Stimulated activated CD8-positive, alpha-beta memory T cell treated with anti-CD3 and anti-CD28 coated beads, Interleukin-15, amount 100 ng/mL, for 24 hours (primary cell): Measurements from ENCODE around the gene GAS7.
"Not testable (repeated sequence)": the region's sequence is repeated elsewhere in the genome, so short reads cannot be mapped to it uniquely, and the experiment has no call there.

Source experiments
- DNase-seq: peaks from one replicate; pipeline ENCODE4 v3.0.0-alpha.2; 2020; ENCODE audit warnings: low read depth

Gene GAS7

DNA sequence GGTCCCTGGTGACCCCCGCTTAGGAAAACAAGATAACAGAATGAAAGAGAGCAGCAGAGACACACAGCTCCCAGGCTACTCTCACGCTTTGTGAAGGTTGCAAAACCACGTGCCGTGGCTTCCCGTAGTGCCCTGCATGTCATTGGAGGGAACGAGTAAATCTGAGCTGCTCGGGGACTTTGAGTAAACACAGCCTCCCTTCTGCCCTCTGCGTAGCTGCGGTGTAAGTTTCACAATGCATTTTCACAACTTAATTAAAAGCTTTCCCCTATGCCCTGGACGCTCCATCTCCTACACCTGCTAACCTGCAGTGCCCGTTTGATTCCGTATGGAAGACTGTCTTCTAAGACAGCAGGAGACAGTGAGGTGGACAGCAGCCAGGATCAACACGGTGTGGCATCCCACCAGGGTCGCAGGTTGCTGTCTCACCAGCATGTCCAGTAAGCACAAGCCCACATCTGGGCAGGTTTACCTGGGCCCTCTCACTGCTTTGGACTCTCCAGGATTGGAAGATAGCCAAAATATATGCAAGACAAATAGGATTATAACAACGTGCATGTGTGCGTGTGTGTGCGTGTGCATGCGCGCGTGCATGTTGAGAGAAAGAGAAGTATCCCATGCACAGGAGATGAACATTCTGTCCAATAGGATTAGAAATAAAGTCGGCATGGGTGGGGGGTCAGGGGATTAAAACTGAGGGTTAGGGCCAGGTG, 177.0 kb downstream of the GAS7 start:
- DNase-seq = no peak

DNA sequence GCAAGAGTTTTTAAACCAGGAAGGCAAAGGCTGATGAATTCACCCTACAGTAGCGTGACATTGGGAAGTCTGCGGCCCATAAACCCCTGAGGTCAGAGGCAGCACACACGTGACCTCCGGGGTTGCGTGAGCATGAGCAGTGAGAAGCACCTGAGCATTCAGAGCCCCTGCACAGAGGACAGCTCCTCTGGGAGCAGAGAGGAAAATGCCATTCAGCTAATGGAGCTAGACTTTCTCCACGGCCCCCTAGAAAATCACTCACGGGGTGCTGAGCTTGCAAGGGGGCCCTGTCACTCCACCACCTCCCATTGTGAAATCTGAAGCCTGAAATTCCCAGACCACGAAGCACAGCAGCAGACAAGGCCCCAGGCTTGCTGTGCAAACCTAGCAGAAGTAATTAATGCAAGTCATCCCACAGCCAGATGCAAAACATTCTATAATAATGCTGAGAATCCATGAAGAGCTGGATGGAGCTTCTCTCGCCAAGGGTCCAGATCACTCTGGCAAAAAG, 178.4 kb downstream of the GAS7 start:
- no peak for DNase-seq

DNA sequence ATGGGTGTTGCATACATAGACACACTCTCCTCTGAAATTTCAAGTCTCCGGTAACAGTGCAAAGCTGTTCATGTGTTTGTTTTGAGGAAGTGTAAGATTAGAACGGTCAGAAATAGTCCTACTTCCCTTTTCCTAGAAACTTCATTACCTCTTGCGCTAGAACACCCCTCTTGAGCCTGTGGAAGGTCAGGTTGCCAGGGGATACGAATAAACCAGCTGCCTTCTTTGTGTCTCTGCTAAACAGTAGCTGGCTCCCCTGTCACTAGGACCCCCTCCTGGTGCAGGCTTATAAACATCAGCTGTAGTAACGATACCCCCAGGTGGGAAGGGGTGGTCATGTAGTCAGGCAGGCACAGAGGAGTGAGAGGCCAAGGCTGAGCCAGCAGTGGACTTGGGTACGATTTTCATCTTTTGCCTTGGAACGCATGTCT, 179.9 kb downstream of the GAS7 start:
- DNase-seq = no peak

DNA sequence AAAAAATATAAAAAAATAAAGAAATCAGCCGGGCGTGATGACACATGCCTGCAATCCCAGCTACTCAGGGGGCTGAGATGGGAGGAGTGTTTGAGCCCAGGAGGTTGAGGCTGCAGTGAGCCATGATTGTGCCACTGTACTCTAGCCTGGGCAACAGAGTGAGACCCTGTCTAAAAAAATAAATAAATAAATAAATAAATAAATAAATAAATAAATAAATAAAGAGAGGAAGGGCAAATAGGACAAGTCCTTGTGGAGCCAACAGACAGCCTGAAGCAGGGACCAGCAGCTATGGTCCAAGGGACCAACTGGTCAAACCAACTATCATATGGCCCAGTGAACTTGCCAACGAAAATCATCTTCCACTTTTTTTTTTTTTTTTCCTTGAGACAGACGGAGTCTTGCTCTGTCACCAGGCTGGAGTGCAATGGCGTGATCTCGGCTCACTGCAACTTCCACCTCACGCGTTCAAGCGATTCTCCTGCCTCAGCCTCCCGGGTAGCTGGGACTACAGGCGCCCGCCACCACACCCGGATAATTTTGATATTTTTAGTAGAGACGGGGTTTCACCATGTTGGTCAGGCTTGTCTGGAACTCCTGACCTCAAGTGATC, 181.3 kb downstream of the GAS7 start:
- not testable (repeated sequence) for DNase-seq

DNA sequence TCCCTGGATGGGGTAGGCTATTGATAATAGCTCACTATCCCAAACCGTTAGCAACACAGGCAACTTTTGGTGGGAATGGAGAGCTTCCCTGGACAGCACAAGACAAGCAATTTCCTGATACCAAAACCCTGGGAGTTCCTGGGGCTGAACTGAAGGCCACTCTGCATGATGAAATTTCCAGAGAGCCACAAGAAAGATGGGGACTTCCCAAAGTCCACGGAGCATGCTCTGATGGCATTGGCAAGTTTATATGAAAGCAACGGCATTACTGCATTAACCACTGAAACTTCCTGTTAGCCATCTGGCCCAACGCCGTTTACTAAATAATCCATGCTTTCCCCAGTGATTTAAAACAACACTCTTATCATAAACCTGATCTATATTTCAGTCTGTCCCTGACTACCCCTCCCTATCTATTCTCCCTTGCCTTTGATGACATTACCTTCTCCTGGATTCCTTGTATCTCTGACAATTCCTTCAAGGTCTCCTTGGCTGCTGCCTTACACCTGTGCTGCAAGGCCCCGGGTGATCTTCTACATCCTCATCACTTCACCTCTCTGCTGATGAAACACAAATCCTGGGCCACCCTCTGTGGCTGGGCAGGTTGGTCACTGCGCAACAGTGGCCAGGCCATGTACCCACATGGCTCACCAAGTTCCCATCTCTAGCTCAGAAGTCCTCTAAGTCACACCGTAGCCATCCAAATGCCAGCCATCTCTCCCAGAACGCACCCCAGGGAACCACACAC, 184.9 kb downstream of the GAS7 start:
- no peak for DNase-seq

DNA sequence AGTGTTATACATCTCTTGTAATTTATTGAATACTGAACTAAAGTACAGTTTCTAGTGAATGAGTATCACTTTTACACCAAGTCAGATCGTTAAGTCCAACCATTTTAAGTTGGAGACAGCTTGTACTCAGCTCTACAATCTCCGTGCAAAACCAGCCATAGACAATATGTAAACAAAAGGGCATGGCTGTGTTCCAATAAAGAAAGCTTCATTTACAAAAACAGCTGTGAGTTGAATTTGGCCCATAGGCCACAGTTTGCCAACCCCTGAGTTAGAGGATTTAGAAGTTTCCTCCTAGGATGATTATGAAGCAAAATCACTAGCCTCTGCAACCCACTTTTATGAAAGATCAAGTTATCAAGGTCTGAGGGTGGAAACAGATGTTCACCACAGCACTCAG, 187.7 kb downstream of the GAS7 start:
- DNase-seq = no peak

DNA sequence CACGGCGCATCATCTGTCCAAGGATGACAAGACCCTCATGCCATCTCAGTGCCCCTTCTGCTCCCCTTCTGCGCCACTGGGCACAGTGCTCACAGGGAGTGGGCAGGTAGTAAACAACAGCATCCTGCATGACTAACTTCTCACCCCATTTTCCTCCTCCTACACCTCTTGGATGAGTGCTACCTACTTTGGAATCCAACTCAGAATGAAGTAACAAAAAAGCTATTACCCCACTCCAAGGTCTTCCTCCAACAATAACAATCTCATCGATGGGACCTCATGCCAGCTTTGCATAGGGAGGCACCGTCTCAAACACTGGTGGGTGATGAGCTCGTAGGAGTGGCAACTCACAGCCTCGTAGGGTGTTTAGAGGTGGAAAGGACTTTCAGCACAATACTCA, 194.7 kb downstream of the GAS7 start:
- no peak for DNase-seq

DNA sequence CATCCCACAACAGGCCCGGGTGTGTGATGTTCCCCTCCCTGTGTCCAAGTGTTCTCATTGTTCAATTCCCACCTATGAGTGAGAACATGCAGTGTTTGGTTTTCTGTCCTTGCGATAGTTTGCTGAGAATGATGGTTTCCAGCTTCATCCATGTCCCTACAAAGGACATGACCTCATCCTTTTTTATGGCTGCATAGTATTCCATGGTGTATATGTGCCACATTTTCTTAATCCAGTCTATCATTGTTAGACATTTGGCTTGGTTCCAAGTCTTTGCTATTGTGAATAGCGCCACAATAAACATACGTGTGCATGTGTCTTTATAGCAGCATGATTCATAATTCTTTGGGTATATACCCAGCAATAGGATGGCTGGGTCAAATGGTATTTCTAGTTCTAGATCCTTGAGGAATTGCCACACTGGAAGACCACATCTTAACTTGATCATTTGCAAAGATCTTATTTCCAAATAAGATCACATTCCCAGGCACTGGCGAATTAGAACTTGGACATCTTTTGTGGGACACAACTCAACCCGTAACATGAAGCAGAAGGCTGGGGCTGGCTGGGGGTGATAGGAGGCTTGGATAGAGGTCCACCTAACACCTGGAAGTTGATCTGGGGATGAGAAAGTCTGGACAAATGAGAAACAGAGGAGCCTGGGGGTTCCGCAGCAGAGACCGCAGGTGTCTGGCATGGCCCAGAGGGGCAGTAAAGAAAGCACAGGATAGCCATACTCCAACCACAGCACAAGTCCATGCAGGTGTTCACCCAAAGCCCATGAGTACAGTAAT, 195.6 kb downstream of the GAS7 start:
- DNase-seq = not testable (repeated sequence)

DNA sequence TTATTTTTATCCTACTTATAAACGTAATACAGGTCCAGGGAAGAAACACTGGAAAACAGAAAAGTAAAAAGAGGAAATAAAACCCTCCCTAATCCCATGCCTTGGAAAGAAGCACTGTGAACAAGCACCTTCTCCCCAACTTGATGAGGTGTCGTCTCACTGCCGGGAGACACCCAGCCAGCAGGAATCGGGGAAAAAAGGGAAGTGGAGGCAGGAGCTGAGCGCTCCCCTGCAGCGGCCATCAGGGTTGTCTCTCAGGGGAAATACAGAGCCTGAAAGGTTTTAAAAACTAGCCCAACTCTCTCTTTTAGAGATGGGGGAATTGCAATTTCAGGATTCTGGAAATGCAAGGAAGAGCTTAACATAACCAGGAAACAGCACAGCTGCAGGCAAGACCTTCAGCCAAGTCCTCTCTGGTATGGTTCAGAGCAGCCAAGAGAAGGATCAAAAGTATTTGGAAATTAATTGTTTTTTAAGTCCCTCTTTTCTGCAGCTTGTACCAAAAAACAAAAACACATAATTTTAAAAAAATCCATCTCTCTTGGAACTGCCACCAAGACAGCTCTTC, 197.0 kb downstream of the GAS7 start:
- no peak for DNase-seq

DNA sequence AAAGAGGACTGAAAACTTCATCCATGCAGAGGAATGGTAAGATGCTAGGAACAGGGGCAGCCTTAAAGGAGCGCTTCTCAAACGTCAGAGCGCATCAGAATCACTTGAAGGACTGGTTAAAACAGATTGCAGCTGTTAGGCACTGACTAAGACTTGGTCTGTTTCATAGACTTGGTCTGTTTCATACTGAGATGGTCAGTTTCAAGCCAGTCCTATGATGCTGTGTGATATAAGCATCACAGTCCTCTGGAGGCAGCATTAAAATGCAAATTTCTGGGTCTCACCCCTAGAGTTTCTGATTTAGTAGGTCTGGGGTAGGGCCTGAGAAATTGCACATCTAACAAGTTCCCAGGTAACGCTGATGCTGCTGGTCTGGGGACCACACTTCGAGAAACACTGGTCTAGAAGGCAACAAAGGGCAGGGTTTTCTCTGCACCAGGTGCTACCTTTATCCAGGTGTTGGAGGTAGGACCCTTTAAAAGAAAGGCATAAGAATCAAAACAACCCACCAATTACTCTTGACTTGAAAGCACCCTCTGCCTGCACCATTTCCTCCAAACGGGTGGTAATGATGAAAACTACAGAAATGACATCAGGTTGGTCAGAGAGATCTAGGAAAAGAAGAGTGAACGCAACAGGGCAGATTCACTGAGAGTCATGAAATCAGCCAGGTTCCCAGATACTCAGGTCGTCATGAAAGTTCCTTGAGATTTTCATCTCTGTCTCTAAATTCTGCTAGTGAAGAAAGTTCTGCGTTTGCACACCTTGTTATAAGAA, 198.3 kb downstream of the GAS7 start:
- DNase-seq = no peak

DNA sequence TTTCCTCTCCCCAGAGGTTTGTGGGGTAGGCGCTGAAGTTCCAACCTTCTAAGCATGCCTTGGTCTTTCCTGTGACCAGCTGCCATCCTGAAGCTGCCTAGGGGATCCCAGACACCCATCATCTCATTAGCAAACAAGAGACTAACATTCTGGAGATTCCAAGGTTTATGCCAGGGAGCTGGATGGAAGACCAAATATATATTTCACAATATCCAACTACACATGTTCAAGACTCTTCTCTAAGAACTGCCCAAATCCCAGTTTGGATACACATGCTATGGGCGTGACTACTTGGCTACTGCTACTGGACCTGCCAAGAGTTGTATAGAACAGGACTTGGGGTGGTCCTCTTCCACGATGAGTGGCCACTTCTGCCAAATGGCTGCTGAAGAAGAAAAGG, 200.3 kb downstream of the GAS7 start:
- DNase-seq = no peak

DNA sequence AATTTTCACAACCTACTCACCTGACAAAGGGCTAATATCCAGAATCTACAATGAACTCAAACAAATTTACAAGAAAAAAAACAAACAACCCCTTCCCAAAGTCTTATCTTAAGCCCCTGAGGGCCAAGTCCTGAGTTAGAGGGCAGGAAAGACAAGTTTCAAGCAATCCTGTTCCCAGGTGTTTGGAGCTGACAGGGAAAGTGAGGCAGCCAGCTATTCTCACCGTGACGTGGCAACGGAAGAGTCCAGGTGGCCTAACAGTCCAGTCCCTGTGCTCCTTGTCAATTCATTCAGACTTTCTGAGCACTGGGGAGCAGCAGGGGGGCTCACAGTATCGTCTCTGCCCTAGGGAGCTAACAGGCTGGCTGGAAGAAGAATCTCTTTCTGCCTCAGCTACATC, 203.6 kb downstream of the GAS7 start:
- no peak for DNase-seq

DNA sequence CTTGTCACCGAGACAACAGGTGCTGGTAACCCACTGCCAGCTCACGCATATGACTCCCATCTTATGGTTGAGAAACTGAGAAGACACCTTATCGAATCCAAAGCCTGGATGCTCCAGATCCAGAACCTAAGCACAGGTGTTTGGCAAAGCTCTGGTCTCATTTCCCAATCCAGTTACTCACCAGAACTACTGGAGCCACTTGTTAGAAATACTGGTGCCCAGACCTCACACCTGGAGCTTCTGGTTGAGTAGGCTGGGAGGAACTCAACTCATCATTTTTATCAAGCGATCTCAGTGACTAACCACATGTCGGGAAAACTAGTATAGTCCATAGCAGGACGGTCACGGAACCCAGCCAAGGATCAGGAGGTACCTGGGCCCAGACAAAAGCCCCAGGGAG, 206.6 kb downstream of the GAS7 start:
- DNase-seq = no peak

DNA sequence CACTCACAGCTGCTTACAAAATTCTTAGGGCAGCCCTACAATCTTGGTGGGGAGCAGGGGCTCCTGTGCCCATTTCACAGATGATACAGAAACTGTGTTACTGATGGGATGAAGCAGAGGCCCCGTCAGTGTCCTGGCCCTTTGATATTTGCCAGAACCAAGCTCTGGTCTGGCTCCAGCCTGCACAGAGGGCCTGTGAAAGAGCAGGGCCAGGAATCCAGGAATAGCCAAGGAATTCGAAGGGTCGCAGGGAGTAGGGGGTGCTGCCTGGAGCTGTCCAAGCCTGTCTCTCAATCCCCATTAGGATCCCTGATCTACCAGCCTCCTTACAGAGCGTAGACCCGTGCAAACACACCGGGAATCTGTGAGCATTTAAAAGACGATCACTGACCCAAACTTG, 207.1 kb downstream of the GAS7 start:
- no peak for DNase-seq

DNA sequence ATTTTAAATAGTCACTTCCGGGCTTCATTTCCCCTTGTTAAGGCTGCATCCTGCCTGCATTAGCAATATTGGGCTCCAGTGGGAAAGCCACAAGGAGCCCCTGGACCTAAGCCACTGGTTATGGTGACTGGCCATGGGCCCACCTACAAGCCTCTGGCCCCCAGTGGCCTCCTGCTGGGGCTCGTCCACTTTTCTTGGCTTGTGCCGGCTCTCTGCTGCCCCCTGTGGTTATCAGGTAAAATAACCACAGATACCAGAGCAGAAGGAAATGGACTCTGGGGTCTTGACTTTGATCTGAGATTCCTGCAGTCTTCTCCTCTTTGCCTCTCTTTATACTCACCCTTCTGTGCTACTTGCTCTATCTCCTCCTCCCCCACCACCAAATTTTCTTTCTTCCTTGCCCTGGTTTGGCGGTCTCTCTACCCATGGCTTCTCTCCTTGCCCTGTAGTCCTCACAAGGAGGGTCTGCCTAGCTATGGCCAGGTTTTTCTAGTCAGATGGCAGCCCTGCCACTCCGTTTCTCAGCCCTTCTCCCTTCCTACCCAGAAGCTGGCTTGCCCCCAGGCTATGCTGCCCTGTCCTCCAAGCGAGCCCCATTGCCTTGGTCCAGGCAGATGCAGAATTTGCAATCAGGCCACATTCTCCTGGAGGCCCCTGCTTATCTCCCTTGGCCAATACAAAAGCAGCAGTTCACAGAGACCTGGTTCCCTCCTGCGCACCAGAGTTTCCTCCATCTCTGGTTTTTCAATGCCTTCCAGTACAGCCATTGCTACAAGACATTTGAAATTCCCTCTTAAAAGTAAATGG, 210.4 kb downstream of the GAS7 start:
- no peak for DNase-seq

DNA sequence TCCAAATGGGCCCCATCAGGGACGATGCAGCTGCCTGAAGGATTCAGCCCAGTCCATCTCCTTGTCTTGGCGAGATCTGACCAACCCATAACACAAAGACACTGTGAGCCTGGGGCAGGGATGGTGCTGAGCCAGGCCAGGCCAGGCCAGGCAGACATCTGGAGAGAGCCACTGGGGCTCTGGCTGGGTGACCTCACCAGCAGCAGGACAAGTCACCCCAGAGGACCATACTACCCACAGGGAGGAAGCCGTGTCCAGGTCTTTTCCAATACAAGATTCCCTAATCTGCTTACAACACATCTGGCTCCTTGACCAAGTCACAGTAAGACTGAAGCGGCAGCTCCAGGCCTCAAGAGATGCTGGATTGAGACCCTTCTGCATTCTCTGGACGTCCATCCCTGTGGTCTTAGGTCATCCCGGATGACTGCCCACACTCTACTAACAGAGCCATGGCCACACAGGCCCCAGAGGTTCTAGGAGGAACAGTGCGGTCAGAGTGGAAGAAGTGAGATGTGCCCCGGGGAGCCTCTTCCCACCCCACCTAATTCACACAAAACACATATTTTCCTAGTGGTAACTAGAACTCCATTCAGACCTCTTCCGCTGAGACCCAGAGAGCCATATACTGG, 211.5 kb downstream of the GAS7 start:
- no peak for DNase-seq

DNA sequence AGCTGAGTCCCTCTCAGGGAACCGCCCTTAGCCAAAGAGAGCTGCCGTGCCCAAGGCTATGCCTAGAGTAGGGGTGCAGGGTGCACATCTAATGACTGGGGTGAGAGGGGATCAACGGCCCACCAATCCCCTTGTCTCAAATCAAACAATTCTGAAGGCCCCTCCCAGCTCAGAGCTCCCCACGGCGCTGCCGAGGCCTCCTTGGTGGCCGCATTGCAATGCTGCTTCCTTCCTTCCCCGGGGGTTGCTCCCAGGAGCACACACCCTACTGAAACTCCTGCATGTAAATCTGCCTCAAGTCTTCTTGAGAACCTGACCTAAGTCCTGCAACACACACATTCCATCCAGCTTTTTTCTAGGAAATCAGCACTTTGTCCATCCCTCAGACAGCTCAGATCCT, 212.8 kb downstream of the GAS7 start:
- DNase-seq = no peak

DNA sequence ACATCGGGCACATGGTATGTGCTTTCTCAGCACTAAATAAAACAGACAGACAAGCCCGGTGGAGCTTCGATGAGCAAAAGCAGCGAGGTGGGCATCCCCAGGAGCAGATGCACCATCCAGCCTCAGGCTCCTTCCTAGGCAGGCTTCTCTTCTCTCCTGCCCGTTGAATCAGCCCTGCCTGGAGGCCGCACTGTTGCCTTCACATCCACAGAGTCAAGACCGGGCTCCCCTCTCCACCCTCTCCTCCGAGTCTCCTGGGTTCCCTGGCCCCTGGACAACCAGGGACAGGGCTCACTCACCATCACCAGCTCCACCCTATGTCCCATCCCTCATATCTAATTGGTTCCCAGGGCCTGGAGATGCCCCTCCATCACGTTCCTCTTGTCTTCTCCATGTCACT, 213.6 kb downstream of the GAS7 start:
- DNase-seq = no peak

DNA sequence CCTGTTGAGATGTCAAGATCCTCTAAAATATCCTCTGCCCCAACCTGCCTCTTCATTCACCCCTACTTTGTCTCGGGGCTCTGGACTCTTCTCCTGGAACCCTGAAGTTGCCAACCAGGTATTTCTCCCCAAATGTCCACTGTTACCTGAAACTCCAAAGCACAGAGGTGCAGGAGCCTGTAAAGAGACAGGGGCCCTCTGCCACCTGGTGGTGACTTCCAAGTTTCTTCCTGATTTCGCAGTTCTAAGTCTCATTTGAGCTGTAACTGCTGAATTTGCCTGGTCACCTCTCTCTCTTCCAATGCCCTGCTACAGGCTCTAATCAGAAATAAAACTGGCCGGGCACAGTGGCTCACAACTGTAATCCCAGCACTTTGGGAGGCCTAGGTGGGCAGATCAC, 216.2 kb downstream of the GAS7 start:
- DNase-seq = no peak
